Measurements from ENCODE around the gene PPM1M.
"Not testable (repeated sequence)": the region's sequence is repeated elsewhere in the genome, so short reads cannot be mapped to it uniquely, and the experiment has no call there.

The PPM1M gene

GRCh38 chr3:52281981-52282801 lies 36.6 kb downstream of the PPM1M start:
- peak overlapping the region; percentile 86 for H3K27ac Mint-ChIP-seq
- H3K9me3 Mint-ChIP-seq: no peaks in the 10 kb centered on the region
- no peak for ATAC-seq
- peaks cover 58% of the 10 kb centered on the region for H3K36me3 Mint-ChIP-seq
- no peak for DNase-seq (ENCODE audit: low spot score in 2 of 2)
- H3K4me3 Mint-ChIP-seq: peak overlapping the region; percentile 50
- H3K4me1 Mint-ChIP-seq: peaks cover 58% of the 10 kb centered on the region

- DNase-seq (ENCODE audit: low spot score in 2 of 2) (no peak), ATAC-seq (no peak)
- Mint-ChIP-seq H3K4me3 (no peak overlapping the region), H3K27ac (peak overlapping the region; percentile 86), H3K36me3 (peaks cover 57% of the 10 kb centered on the region), H3K4me1 (peaks cover 58% of the 10 kb centered on the region), H3K9me3 (no peaks in the 10 kb centered on the region)
These were observed 37.7 kb downstream of the PPM1M start for GRCh38 chr3:52283306-52283705.

- peaks cover 50% of the 10 kb centered on the region for H3K36me3 Mint-ChIP-seq
- H3K4me3 Mint-ChIP-seq: not testable (repeated sequence)
- H3K27ac Mint-ChIP-seq: peak overlapping the region; percentile 86
These were observed 38.5 kb downstream of the PPM1M start for GRCh38 chr3:52284051-52284450.

DNA sequence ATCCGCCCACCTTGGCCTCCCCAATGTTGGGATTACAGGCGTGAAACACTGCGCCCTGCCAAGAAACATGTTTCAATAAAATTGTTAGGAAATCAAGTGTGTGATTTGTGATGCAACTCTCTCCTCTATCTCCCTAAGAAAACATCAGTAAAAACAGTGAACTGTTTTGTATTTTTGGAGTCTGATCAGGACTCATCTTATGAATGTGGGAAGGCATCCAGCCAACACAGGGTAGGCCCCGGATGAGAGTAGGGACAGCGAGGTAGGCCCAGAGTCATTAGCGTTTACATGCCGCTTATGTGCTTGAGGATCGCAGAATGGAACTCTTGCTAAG lies 41.2 kb downstream of the PPM1M start:
- H3K4me3 Mint-ChIP-seq: peak overlapping the region; percentile 79

More at GRCh38 chr3:52284051-52284450, 38.5 kb downstream of the PPM1M start:
- not testable (repeated sequence) for DNase-seq (ENCODE audit: low spot score in 2 of 2); ATAC-seq; H3K9me3 Mint-ChIP-seq
- H3K4me1 Mint-ChIP-seq: peaks cover 59% of the 10 kb centered on the region

DNA sequence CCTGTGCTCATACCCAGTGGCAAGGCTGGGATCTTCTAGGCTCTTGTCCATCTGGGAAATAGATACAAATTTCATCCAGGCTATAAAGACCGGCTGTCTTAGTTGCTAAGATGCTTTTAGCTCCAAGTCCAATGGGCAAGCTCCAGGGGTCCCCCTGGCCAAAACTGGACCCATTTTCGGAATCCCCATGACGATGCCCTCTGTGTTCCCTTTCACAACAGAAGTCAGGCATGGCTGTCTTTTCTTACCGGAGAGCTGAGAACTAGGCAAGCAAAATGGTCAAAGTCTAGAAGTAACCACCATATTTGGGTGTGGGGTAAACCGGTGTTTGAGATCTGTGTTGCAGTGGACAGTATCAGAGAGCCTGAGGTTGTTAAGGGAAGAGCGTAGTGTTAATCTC lies 43.1 kb downstream of the PPM1M start:
- peaks cover 39% of the 10 kb centered on the region for H3K4me1 Mint-ChIP-seq

More for the DNA sequence above, 41.2 kb downstream of the PPM1M start:
- Mint-ChIP-seq H3K4me1 (peaks cover 53% of the 10 kb centered on the region), H3K9me3 (no peaks in the 10 kb centered on the region), H3K36me3 (peaks cover 40% of the 10 kb centered on the region), H3K27ac (peak overlapping the region; percentile 100)
- ATAC-seq (no peak), DNase-seq (ENCODE audit: low spot score in 2 of 2) (no peak)

GRCh38 chr3:52289338-52289746 lies 43.8 kb downstream of the PPM1M start:
- ATAC-seq: no peak
- Mint-ChIP-seq H3K4me3 (peak overlapping the region; percentile 79), H3K36me3 (peaks cover 37% of the 10 kb centered on the region), H3K9me3 (no peaks in the 10 kb centered on the region), H3K4me1 (peaks cover 36% of the 10 kb centered on the region), H3K27ac (peak overlapping the region; percentile 100)
- no peak for DNase-seq (ENCODE audit: low spot score in 2 of 2)

More for the DNA sequence above, 43.1 kb downstream of the PPM1M start:
- Mint-ChIP-seq H3K27ac (peak overlapping the region; percentile 100), H3K4me3 (peak overlapping the region; percentile 79), H3K9me3 (no peaks in the 10 kb centered on the region), H3K36me3 (peaks cover 39% of the 10 kb centered on the region)
- no peak for ATAC-seq
- DNase-seq (ENCODE audit: low spot score in 2 of 2): no peak

DNA sequence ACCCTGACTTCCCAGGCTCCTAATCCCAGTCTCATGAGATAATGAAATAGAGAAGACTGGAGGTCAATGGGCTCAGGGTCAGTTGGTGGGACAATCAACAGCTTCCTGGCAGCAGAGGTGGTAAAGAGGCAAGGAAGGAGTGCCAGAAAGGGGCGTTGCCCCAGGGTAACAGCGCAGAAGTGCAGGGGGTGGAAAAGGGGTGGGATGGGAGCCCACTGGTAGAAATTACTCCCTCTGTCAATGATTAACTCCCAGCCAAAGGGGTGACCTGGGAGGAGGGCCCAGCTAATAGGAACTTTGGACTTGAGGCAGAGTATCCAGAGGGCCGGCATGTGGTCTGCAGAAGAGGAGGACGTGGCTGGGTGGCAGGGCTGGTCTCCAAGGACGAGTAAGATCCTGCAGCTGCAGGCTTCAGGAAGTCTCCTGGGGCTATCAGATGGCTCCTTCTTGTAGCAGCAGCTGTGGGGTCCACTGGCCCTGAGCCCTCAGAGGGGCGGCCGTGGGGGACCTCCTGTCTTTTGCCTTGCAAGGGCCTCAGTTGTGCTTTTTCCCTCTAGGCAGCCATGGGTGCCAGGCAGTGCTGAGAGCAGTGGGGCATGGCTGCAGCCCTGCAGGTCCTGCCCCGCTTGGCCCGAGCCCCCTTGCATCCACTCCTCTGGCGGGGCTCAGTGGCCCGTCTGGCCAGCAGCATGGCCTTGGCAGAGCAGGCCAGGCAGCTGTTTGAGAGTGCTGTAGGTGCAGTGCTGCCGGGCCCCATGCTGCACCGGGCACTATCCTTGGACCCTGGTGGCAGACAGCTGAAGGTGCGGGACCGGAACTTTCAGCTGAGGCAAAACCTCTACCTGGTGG lies 44.4 kb downstream of the PPM1M start:
- no peak for ATAC-seq
- Mint-ChIP-seq H3K9me3 (no peaks in the 10 kb centered on the region), H3K4me3 (no peak overlapping the region), H3K36me3 (peaks cover 37% of the 10 kb centered on the region), H3K4me1 (peaks cover 39% of the 10 kb centered on the region), H3K27ac (peak overlapping the region; percentile 100)
- no peak for DNase-seq (ENCODE audit: low spot score in 2 of 2)

DNA sequence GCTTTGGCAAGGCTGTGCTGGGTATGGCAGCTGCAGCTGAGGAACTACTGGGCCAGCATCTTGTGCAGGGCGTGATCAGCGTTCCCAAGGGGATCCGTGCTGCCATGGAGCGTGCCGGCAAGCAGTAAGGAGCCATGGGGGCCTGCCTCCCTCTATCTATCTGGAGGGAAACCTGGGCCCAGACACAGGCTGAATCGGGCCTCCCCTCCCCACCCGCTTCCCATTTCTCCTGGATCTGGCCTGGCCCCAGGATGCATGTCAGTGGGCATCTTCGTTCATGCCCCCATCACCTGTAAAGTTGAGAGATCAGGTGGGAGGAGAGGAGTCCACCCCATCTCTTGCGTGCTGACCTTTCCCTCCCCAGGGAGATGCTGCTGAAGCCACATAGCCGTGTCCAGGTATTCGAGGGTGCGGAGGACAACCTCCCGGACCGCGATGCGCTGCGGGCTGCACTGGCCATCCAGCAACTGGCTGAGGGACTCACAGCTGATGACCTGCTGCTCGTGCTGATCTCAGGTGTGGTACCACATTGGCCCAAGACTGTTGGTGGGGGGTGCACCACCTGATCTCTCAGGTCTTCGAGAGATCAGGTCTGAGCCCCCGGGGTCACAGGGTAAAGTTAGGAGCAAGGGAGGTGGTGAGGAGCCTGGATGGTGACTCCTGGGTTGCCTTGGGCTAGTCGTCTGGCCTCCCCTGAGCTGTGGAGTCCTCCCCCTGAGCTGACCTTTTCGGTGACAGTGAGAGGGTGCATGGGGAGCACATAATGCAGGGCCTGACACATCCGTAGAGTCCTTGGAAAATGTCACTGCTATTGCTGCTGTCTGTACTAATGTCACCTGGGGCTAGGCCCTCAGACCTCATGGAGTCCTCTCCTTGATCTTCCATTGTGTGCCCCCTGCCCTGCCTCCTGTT lies 45.3 kb downstream of the PPM1M start:
- peaks cover 37% of the 10 kb centered on the region for H3K36me3 Mint-ChIP-seq
- H3K4me3 Mint-ChIP-seq: no peak overlapping the region
- no peak for ATAC-seq
- no peak for DNase-seq (ENCODE audit: low spot score in 2 of 2)
- no peaks in the 10 kb centered on the region for H3K9me3 Mint-ChIP-seq
- H3K4me1 Mint-ChIP-seq: peaks cover 39% of the 10 kb centered on the region
- H3K27ac Mint-ChIP-seq: peak overlapping the region; percentile 70

GRCh38 chr3:52291508-52292181 lies 46.1 kb downstream of the PPM1M start:
- peaks cover 37% of the 10 kb centered on the region for H3K36me3 Mint-ChIP-seq
- peak; percentile 44 to 67 for DNase-seq (ENCODE audit: low spot score in 2 of 2)
- H3K4me3 Mint-ChIP-seq: no peak overlapping the region
- H3K27ac Mint-ChIP-seq: peak overlapping the region; percentile 70
- ATAC-seq: no peak
- H3K4me1 Mint-ChIP-seq: peaks cover 42% of the 10 kb centered on the region
- no peaks in the 10 kb centered on the region for H3K9me3 Mint-ChIP-seq

DNA sequence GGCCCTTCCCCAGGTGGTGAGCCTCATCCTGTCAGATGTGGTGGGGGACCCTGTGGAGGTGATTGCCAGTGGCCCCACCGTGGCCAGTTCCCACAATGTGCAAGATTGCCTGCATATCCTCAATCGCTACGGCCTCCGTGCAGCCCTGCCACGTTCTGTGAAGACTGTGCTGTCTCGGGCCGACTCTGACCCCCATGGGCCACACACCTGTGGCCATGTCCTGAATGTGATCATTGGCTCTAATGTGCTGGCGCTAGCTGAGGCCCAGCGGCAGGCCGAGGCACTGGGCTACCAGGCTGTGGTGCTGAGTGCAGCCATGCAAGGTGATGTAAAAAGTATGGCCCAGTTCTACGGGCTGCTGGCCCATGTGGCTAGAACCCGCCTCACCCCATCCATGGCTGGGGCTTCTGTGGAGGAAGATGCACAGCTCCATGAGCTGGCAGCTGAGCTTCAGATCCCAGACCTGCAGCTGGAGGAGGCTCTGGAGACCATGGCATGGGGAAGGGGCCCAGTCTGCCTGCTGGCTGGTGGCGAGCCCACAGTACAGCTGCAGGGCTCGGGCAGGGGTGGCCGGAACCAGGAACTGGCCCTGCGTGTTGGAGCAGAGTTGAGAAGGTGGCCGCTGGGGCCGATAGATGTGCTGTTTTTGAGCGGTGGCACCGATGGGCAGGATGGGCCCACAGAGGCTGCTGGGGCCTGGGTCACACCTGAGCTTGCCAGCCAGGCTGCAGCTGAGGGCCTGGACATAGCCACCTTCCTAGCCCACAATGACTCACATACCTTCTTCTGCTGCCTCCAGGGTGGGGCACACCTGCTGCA lies 46.9 kb downstream of the PPM1M start:
- Mint-ChIP-seq H3K4me3 (no peak overlapping the region), H3K9me3 (no peaks in the 10 kb centered on the region), H3K36me3 (peaks cover 32% of the 10 kb centered on the region), H3K27ac (no peak overlapping the region), H3K4me1 (peaks cover 37% of the 10 kb centered on the region)
- no peak for ATAC-seq
- no peak for DNase-seq (ENCODE audit: low spot score in 2 of 2)

DNA sequence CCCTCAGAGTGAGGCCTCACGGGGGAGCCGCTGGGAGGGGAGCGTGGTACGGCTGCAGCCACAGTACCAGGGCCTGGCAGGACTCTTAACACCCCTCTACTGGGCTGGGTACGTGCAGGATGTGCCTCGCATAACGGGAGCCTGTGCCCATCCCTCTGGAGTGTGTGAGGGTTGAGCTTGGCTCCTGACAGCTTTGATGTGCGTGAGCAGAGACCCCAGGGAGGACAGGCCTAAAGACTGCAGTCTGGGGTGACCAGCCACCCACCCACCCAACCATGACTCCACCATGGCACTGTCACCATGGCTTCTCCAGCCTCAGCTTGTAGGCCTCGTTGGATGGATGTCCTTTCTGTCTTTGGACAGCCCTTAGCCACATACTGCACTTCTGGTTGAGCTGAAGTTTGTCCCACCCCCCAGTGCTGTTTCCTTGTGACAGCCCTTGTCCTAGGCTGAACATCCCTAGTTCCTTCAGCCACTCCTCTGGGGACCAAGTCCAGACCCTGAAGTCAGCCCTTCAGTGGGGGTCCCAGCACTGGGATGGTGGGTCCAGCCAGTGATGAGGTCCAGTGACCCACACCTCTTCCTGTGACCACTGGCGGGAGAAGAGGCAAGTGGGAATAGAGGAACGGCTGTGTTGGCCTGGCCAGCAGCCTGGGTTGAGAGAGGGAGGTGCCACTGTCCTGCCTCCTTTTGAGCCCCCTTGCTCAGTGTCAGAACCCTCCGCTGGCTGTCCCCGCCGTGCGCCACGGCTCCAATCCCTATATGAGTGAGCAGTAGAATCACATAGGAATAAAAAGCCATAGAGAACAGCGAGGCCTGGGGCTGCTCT lies 48.1 kb downstream of the PPM1M start:
- DNase-seq (ENCODE audit: low spot score in 2 of 2) (no peak), ATAC-seq (no peak)
- no peaks in the 10 kb centered on the region for H3K9me3 Mint-ChIP-seq
- peaks cover 39% of the 10 kb centered on the region for H3K4me1 Mint-ChIP-seq
- no peak overlapping the region for H3K27ac Mint-ChIP-seq
- H3K4me3 Mint-ChIP-seq: no peak overlapping the region
- peaks cover 24% of the 10 kb centered on the region for H3K36me3 Mint-ChIP-seq

GRCh38 chr3:52294320-52295150 lies 49.0 kb downstream of the PPM1M start:
- Mint-ChIP-seq H3K9me3 (no peaks in the 10 kb centered on the region), H3K27ac (no peak overlapping the region), H3K4me3 (no peak overlapping the region), H3K36me3 (peaks cover 19% of the 10 kb centered on the region), H3K4me1 (peaks cover 37% of the 10 kb centered on the region)
- DNase-seq (ENCODE audit: low spot score in 2 of 2): no peak
- ATAC-seq: no peak
